NCI-H2029 (cell line): ENCODE results near the gene MAP2K5.

Source experiments
- DNase-seq: peaks from one replicate; lab custom pipeline; 2025; lab: John Stamatoyannopoulos, UW

MAP2K5 gene

GRCh38 chr15:67807141-67807540, 264.6 kb downstream of the MAP2K5 start:
- no peak for DNase-seq

GRCh38 chr15:67807836-67808235, 265.3 kb downstream of the MAP2K5 start:
- no peak for DNase-seq

GRCh38 chr15:67808821-67809220, 266.3 kb downstream of the MAP2K5 start:
- DNase-seq = no peak

GRCh38 chr15:67809441-67809840, 266.9 kb downstream of the MAP2K5 start:
- no peak for DNase-seq

- DNase-seq = no peak
Observed at GRCh38 chr15:67809866-67810265, 267.4 kb downstream of the MAP2K5 start.

- no peak for DNase-seq
Observed at GRCh38 chr15:67812241-67812644, 269.7 kb downstream of the MAP2K5 start.

- no peak for DNase-seq
Observed at GRCh38 chr15:67813104-67813634, 270.7 kb downstream of the MAP2K5 start.

- no peak for DNase-seq
Observed at GRCh38 chr15:67815036-67815592, 272.6 kb downstream of the MAP2K5 start.

GRCh38 chr15:67816668-67817067, 274.2 kb downstream of the MAP2K5 start:
- DNase-seq = no peak

GRCh38 chr15:67818464-67818863, 276.0 kb downstream of the MAP2K5 start:
- DNase-seq = no peak

- DNase-seq = no peak
Observed at GRCh38 chr15:67819636-67820035, 277.1 kb downstream of the MAP2K5 start.

GRCh38 chr15:67820122-67820991, 277.9 kb downstream of the MAP2K5 start:
- no peak for DNase-seq

GRCh38 chr15:67820992-67821783, 278.7 kb downstream of the MAP2K5 start:
- no peak for DNase-seq

- DNase-seq = no peak
Observed at GRCh38 chr15:67821784-67822440, 279.4 kb downstream of the MAP2K5 start.

- no peak for DNase-seq
Observed at GRCh38 chr15:67822537-67823313, 280.2 kb downstream of the MAP2K5 start.

- no peak for DNase-seq
Observed at GRCh38 chr15:67823314-67824196, 281.1 kb downstream of the MAP2K5 start.

- DNase-seq = no peak
Observed at GRCh38 chr15:67824197-67824968, 281.9 kb downstream of the MAP2K5 start.

- no peak for DNase-seq
Observed at GRCh38 chr15:67824976-67825880, 282.7 kb downstream of the MAP2K5 start, which contains the start of gene SKOR1. Gene SKOR1 (plus strand): TSS chr15:67825509. CDS start chr15:67825603, 94 bp downstream.
